ENCODE measurements around the gene SYNGR3. TPM values are rescaled to one million over a fixed set of nuclear protein-coding genes. Genes with fewer than 3 reads are reported as not detected.
A peak's percentile ranks its signal among the peaks of the same experiment; 100 is the strongest.

Gene SYNGR3
- total and polyA plus RNA-seq, 2 of the 13 experiments (the other 11 are each of a cell fraction or from before 2014, with no cell fraction given): 0.97 to 5.7 TPM

- no peak for TF ChIP-seq ZNF646 (CRISPR knock-in tag; IDR thresholded peaks at IDR 0.05)
- 0 out of 2 replicates have a peak, but pooled peaks have one; percentile 62 for TF ChIP-seq GZF1 (CRISPR knock-in tag; IDR thresholded peaks at IDR 0.05)
- TF ChIP-seq RFX5 (IDR thresholded peaks at IDR 0.05; ENCODE audit: low read depth, low read length): no peak
- peak; percentile 30; the same call in 1 of the 2 replicates for TF ChIP-seq FOXC1 (CRISPR knock-in tag; IDR thresholded peaks at IDR 0.05; ENCODE audit: borderline replicate concordance)
- TF ChIP-seq ZSCAN22 (CRISPR knock-in tag; IDR thresholded peaks at IDR 0.05): no peak
- TF ChIP-seq ZNF687 (CRISPR knock-in tag; IDR thresholded peaks at IDR 0.05): peak; percentile 86
- peak; percentile 61 for TF ChIP-seq ZFY (CRISPR knock-in tag; IDR thresholded peaks at IDR 0.05)
- TF ChIP-seq HNRNPUL1 (IDR thresholded peaks at IDR 0.05; ENCODE audit: low read depth, low read length): no peak
- no peak for TF ChIP-seq MIXL1 (CRISPR knock-in tag; IDR thresholded peaks at IDR 0.05)
- no peak for TF ChIP-seq ISX (CRISPR knock-in tag; conservative IDR thresholded peaks at IDR 0.05)
- TF ChIP-seq SRF (IDR thresholded peaks at IDR 0.05; ENCODE audit: low read depth, low read length): no peak; the same call in 1 of the 2 replicates
- TF ChIP-seq ZNF776 (CRISPR knock-in tag; IDR thresholded peaks at IDR 0.05): no peak
- TF ChIP-seq THAP11 (CRISPR knock-in tag; IDR thresholded peaks at IDR 0.05): peak; percentile 81
- peak; percentile 99 for TF ChIP-seq KLF12 (CRISPR knock-in tag; IDR thresholded peaks at IDR 0.05; ENCODE audit: borderline replicate concordance)
- TF ChIP-seq ZNF747 (CRISPR knock-in tag; IDR thresholded peaks at IDR 0.05; ENCODE audit: borderline replicate concordance): peak; percentile 54; the same call in 1 of the 2 replicates
- TF ChIP-seq ZSCAN31 (CRISPR knock-in tag; IDR thresholded peaks at IDR 0.05; ENCODE audit: low read depth): peak; percentile 58; the same call in 1 of the 2 replicates
These were observed 14.3 kb downstream of the SYNGR3 start (continued) for GRCh38 chr16:2003827-2004641.

Measured in HepG2 (cell line).